ENCODE results near the gene ROS1. TPM values are rescaled to one million over a fixed set of nuclear protein-coding genes. Genes with fewer than 3 reads are reported as not detected.
A peak's percentile ranks its signal among the peaks of the same experiment; 100 is the strongest.

The ROS1 gene
- total RNA-seq, 6 experiments from 2014 or later: 0.07 to 0.12 (median 0.07) TPM; not detected in 3

DNA sequence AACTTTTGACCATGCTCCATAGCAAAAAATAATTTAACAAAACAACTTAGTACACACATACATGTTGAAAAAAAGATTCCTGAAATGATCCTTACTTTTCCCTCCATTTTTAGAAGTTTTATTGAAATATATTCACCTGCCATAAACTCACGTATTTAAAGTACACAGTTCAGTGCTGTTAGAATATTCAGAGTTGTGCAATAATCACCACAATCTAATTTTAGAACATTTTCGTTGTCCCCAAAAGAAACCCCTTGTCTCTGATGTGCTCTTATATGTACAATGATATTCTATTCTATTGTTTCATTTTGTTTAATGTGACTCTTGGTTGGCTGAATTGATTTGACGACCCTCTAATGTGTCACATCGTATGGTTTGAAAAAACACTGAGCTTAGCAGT lies 15.9 kb downstream of the ROS1 start:
- no peaks in the 10 kb centered on the region for H3K27me3 ChIP-seq
- H3K27ac ChIP-seq: no peak overlapping the region
- no peak for TF ChIP-seq CTCF (IDR thresholded peaks at IDR 0.05)
- TF ChIP-seq POLR2A (IDR thresholded peaks at IDR 0.05): no peak
- 53% methylated on average over 4 of the region's 4 CpGs for WGBS (ENCODE audit: insufficient coverage, low coverage, low lambda C conversion rate, missing lambda C conversion rate)
- intact Hi-C loops (cut with DNase I): no loop called here
- H3K36me3 ChIP-seq: no peaks in the 10 kb centered on the region
- H3K4me1 ChIP-seq: no peaks in the 10 kb centered on the region
- no peaks in the 10 kb centered on the region for H3K9me3 ChIP-seq
- DNase-seq (no peak), ATAC-seq (no peak)
- no peak overlapping the region for H3K4me3 ChIP-seq

DNA sequence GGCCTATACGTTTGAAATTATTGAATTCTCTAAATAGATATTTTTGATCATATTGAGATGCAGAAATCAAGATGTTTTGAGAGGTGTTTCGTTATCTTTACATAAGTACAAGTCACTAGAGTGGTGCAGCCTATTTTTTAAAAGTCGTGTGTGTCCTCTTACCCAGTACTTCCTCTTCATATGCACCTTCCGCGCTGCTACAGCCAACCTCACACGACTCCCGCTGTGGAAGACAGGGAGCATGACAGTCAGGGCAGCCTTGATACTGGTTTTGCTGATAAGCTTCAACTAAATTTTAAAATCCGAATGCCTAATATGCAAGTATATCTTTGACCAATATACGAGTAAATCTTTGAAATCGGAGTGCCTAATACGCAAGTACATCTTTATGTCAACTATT lies 16.3 kb downstream of the ROS1 start:
- no peaks in the 10 kb centered on the region for H3K36me3 ChIP-seq
- no peaks in the 10 kb centered on the region for H3K4me1 ChIP-seq
- intact Hi-C loops (cut with DNase I): no loop called here
- ATAC-seq: no peak
- no peaks in the 10 kb centered on the region for H3K27me3 ChIP-seq
- H3K27ac ChIP-seq: no peak overlapping the region
- no peaks in the 10 kb centered on the region for H3K9me3 ChIP-seq
- TF ChIP-seq POLR2A (IDR thresholded peaks at IDR 0.05) (no peak), CTCF (IDR thresholded peaks at IDR 0.05) (no peak)
- 65% methylated on average over 11 of the region's 11 CpGs for WGBS (ENCODE audit: insufficient coverage, low coverage, low lambda C conversion rate, missing lambda C conversion rate)
- no peak for DNase-seq
- no peak overlapping the region for H3K4me3 ChIP-seq

GRCh38 chr6:117404548-117404947 lies 21.2 kb downstream of the ROS1 start:
- H3K9me3 ChIP-seq: no peaks in the 10 kb centered on the region
- H3K36me3 ChIP-seq: no peaks in the 10 kb centered on the region
- no peaks in the 10 kb centered on the region for H3K27me3 ChIP-seq
- no peak overlapping the region for H3K27ac ChIP-seq
- intact Hi-C loops (cut with DNase I): no loop called here
- no peaks in the 10 kb centered on the region for H3K4me1 ChIP-seq
- WGBS (ENCODE audit: insufficient coverage, low coverage, low lambda C conversion rate, missing lambda C conversion rate): 0% methylated on average over 1 of the region's 1 CpG
- no peak overlapping the region for H3K4me3 ChIP-seq
- no peak for DNase-seq
- ATAC-seq: peak in 1 of 4 donors; percentile 37
- no peak for TF ChIP-seq POLR2A (IDR thresholded peaks at IDR 0.05)
- TF ChIP-seq CTCF (IDR thresholded peaks at IDR 0.05): no peak

GRCh38 chr6:117401799-117402198 lies 23.9 kb downstream of the ROS1 start:
- no peak for DNase-seq
- TF ChIP-seq CTCF (IDR thresholded peaks at IDR 0.05) (no peak), POLR2A (IDR thresholded peaks at IDR 0.05) (no peak)
- no peak for ATAC-seq

DNA sequence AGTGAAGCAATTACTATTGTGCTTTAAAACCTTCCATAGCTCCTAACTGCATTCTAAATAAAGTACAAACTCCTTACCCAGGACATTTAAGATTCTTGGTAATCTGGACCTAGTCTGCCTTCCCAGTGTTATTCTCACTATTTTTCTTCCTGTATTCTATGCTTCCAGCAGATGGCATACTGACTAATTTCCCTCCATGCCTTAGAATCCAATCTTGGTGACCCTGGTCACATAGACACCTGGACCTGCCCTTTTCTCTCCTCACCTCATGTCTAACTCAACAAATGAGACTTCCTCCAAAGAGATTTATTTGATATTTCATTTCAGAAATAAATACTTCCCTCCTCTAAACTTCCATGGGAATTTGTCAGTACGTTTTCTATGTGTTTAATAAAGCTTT lies 25.8 kb downstream of the ROS1 start:
- WGBS (ENCODE audit: insufficient coverage, low coverage, low lambda C conversion rate, missing lambda C conversion rate): 67% methylated on average over 1 of the region's 1 CpG
- no peaks in the 10 kb centered on the region for H3K36me3 ChIP-seq
- TF ChIP-seq POLR2A (IDR thresholded peaks at IDR 0.05): no peak
- peak; percentile 17 to 47 (median 32) for TF ChIP-seq CTCF (IDR thresholded peaks at IDR 0.05)
- ATAC-seq (peak in 2 of 4 donors; percentile 32 to 36), DNase-seq (no peak)
- intact Hi-C loops (cut with DNase I): no loop called here
- H3K9me3 ChIP-seq: no peaks in the 10 kb centered on the region
- no peak overlapping the region for H3K4me3 ChIP-seq
- no peak overlapping the region for H3K27ac ChIP-seq
- H3K4me1 ChIP-seq: peaks cover 0 to 30% (median 0%) of the 10 kb centered on the region in 4 donors
- no peaks in the 10 kb centered on the region for H3K27me3 ChIP-seq

More at GRCh38 chr6:117401799-117402198, 23.9 kb downstream of the ROS1 start:
- intact Hi-C loops (cut with DNase I): no loop called here
- peaks cover 0 to 14% (median 0%) of the 10 kb centered on the region in 4 donors for H3K4me1 ChIP-seq
- WGBS (ENCODE audit: insufficient coverage, low coverage, low lambda C conversion rate, missing lambda C conversion rate): 68% methylated on average over 2 of the region's 2 CpGs
- H3K36me3 ChIP-seq: no peaks in the 10 kb centered on the region
- H3K4me3 ChIP-seq: no peak overlapping the region
- no peaks in the 10 kb centered on the region for H3K9me3 ChIP-seq
- H3K27ac ChIP-seq: no peak overlapping the region
- H3K27me3 ChIP-seq: no peaks in the 10 kb centered on the region

Measured in right lobe of liver (tissue), 6 donors.